Measurements from ENCODE around the gene PLEKHA7.

GRCh38 chr11:16953663-16954062 is 60.6 kb downstream of the PLEKHA7 start:
- TF ChIP-seq CTCF (IDR thresholded peaks at IDR 0.05) (no peak), POLR2A (IDR thresholded peaks at IDR 0.05) (no peak), POLR2AphosphoS5 (IDR thresholded peaks at IDR 0.05) (no peak), EP300 (IDR thresholded peaks at IDR 0.05) (no peak)

Measured in upper lobe of left lung (tissue), 4 donors.